ENCODE results near the gene KLF15.

DNA sequence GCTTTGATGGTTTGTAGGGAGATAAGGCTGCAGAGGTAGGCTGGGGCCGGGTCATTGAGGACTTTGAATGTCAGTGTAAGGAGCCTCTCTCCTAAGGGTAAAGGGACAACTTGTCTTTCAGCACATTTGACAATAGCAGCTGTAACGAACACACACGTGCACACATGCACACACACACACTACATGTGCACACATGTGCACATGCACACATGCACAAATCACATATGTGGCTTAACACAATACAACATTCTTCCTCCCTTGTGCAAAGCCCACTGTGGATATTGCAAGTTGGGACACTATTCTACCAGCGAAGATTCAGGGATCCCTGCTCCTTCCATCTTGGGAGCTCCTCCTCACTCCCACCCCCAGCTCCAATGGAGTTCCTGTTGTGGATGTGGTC is 36.4 kb upstream of the KLF15 start:
- TF ChIP-seq, protein P1, sequence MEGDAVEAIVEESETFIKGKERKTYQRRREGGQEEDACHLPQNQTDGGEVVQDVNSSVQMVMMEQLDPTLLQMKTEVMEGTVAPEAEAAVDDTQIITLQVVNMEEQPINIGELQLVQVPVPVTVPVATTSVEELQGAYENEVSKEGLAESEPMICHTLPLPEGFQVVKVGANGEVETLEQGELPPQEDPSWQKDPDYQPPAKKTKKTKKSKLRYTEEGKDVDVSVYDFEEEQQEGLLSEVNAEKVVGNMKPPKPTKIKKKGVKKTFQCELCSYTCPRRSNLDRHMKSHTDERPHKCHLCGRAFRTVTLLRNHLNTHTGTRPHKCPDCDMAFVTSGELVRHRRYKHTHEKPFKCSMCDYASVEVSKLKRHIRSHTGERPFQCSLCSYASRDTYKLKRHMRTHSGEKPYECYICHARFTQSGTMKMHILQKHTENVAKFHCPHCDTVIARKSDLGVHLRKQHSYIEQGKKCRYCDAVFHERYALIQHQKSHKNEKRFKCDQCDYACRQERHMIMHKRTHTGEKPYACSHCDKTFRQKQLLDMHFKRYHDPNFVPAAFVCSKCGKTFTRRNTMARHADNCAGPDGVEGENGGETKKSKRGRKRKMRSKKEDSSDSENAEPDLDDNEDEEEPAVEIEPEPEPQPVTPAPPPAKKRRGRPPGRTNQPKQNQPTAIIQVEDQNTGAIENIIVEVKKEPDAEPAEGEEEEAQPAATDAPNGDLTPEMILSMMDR (conservative IDR thresholded peaks at IDR 0.05; ENCODE audit: low read depth in 2 of 2) = no peak
- TF ChIP-seq POLR2AphosphoS5 (IDR thresholded peaks at IDR 0.05; ENCODE audit: low read depth) (no peak), EZH2 (IDR thresholded peaks at IDR 0.05; ENCODE audit: low read depth, unreplicated experiment) (no peak), ZNF114 (CRISPR knock-in tag; IDR thresholded peaks at IDR 0.05) (no peak), CREB1 (CRISPR knock-in tag; IDR thresholded peaks at IDR 0.05; ENCODE audit: low read depth) (no peak)
- TF ChIP-seq, protein P2, sequence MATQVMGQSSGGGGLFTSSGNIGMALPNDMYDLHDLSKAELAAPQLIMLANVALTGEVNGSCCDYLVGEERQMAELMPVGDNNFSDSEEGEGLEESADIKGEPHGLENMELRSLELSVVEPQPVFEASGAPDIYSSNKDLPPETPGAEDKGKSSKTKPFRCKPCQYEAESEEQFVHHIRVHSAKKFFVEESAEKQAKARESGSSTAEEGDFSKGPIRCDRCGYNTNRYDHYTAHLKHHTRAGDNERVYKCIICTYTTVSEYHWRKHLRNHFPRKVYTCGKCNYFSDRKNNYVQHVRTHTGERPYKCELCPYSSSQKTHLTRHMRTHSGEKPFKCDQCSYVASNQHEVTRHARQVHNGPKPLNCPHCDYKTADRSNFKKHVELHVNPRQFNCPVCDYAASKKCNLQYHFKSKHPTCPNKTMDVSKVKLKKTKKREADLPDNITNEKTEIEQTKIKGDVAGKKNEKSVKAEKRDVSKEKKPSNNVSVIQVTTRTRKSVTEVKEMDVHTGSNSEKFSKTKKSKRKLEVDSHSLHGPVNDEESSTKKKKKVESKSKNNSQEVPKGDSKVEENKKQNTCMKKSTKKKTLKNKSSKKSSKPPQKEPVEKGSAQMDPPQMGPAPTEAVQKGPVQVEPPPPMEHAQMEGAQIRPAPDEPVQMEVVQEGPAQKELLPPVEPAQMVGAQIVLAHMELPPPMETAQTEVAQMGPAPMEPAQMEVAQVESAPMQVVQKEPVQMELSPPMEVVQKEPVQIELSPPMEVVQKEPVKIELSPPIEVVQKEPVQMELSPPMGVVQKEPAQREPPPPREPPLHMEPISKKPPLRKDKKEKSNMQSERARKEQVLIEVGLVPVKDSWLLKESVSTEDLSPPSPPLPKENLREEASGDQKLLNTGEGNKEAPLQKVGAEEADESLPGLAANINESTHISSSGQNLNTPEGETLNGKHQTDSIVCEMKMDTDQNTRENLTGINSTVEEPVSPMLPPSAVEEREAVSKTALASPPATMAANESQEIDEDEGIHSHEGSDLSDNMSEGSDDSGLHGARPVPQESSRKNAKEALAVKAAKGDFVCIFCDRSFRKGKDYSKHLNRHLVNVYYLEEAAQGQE (IDR thresholded peaks at IDR 0.05; ENCODE audit: unreplicated experiment) = no peak
